Right cardiac atrium (tissue), 5 donors: ENCODE measurements around the gene PCNA. TPM values are rescaled to one million over a fixed set of nuclear protein-coding genes. Genes with fewer than 3 reads are reported as not detected.

ENCODE experiments used
- ATAC-seq, 2 donors: fragments of 200-7000 bp; cut with Tn5 transposase; one replicate each; pipeline versions ENCODE4 v1.8.0 to v1.9.1; 2020; ENCODE audit warnings: moderate library complexity in 2 of 2, mild to moderate bottlenecking in 1 of 2
- DNase-seq, 3 donors: peaks; one replicate each; pipeline ENCODE4 v3.0.0-alpha.2; 2020
- H3K27ac ChIP-seq: one replicate; pipeline ENCODE4 v1.5.1; 2013; ENCODE audit warnings: mild to moderate bottlenecking, low read length, control low read depth, moderate library complexity
- H3K27me3 ChIP-seq: one replicate; pipeline ENCODE4 v1.6.1; 2013; ENCODE audit not compliant: control insufficient read depth, insufficient read depth
- H3K4me1 ChIP-seq: one replicate; pipeline ENCODE4 v1.6.1; 2013; ENCODE audit warnings: low read length; ENCODE audit not compliant: control insufficient read depth, insufficient read depth
- H3K4me3 ChIP-seq: one replicate; pipeline ENCODE4 v1.5.1; 2013; ENCODE audit warnings: low read length, control low read depth
- H3K9me3 ChIP-seq: one replicate; pipeline ENCODE4 v1.6.1; 2013; ENCODE audit warnings: low read length; ENCODE audit not compliant: control insufficient read depth
- WGBS: extraction: QIAGEN DNeasy Blood & Tissue Kit; methylation state at CpG from one replicate; pipeline ENCODE4 v1.1.7; 2013; 5-methylcytosine and 5-hydroxymethylcytosine counted together
- intact Hi-C, 4 donors: fragments of 100-400 bp; cut with DNase I; formaldehyde crosslinking; loops; one replicate each; pipeline versions ENCODE4 v1.11.0 to v1.14.0; 2022 to 2023
- polyA plus RNA-seq: library from polyadenylated mRNA; stranded (reverse); fragments of 200-250 nt; gene quantifications from one replicate; pipeline ENCODE4 v1.2.3, GENCODE V29; 2013
- total RNA-seq, 4 donors: library from RNA; stranded (reverse); fragmentation: NEBNext Ultra II Directional; extraction: Animal tissue kit (Norgen Biotek cat#: 25700); gene quantifications; one replicate each; pipeline ENCODE4 v1.2.1, GENCODE V29; 2021
- donor health status: healthy with polysubstance abuse.
- donor health status: DM: no; HTN: yes; CAD: no.
- donor health status: DM: no; HTN: no; CAD: no.
- donor health status: DM: no; HTN: yes; CAD: no; lungs with severe emphysema.
- donor health status: DM: yes; HTN: yes; CAD: no.

PCNA gene
- total and polyA plus RNA-seq, 5 donors = 19.4 to 41.4 (median 29.1) TPM

- no peaks in the 10 kb centered on the region for H3K27me3 ChIP-seq
- ATAC-seq (no peak), DNase-seq (no peak)
- no peak overlapping the region for H3K4me3 ChIP-seq
- H3K4me1 ChIP-seq = peaks cover 13% of the 10 kb centered on the region
- H3K27ac ChIP-seq = no peak overlapping the region
- intact Hi-C loops = no loop called here
- no peaks in the 10 kb centered on the region for H3K9me3 ChIP-seq
Measured at GRCh38 chr20:5140195-5140594, 20.4 kb upstream of the PCNA start.

DNA sequence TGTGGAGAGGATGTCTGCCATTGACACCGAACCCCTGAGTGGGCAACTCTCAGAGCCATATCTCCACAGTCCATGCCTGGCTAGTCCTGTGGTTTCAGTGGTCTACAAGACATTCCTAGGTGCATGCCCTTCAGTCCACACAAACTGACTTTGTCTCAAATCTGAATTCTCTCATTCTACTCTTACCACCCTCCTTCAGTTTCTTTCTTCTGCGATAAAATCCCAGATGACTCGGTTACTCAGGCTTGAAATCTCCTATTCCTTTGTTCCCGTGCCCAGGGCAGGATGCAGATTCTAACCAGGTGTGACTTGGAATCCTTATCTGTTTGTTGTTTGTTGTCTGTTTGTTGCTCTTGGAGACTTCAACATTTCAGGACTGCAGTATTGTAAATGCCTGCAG, 16.3 kb upstream of the PCNA start:
- peaks cover 15% of the 10 kb centered on the region for H3K4me1 ChIP-seq
- intact Hi-C loops = no loop called here
- ATAC-seq (peak in 1 of 2 donors; percentile 29), DNase-seq (no peak)
- WGBS = 69% methylated on average over 4 of the region's 4 CpGs
- H3K27me3 ChIP-seq = no peaks in the 10 kb centered on the region
- H3K4me3 ChIP-seq = no peak overlapping the region
- H3K27ac ChIP-seq = peak overlapping the region; percentile 71
- H3K9me3 ChIP-seq = no peaks in the 10 kb centered on the region

DNA sequence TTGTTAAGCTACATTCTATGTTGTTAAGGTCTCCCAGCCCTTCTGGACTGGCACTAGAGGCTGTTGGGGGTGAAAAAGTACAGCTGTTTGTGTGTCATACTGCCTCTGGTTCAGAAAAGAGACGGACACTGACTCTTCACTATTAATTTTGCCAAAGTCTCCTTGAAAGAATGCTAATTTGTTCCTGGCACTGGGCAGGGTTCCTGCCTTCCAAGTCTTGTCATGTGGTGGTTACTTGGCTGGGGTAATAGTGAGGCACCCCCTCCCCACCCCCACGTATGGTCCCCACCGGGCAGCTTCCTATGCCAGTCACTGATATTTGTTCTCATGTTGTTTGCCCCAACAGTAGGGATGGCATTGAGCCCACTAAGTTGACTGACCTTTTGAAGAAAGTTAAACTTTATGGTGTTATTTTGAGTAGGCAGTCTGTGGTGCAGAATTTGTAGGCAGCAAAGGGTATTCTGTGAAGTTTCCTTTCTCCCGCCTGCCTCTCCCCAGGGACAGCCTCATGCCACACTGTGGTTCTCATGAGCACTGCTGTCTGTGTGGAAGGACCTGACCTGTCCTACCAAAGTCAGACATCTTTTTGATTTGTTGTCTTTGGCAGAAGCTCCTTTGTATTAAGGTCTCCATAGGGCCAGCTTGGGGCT, 15.7 kb upstream of the PCNA start:
- DNase-seq (no peak), ATAC-seq (peak; percentile 66 to 71)
- WGBS = 46% methylated on average over 4 of the region's 4 CpGs
- H3K4me3 ChIP-seq = no peak overlapping the region
- H3K9me3 ChIP-seq = no peaks in the 10 kb centered on the region
- intact Hi-C loops = no loop called here
- peaks cover 15% of the 10 kb centered on the region for H3K4me1 ChIP-seq
- H3K27ac ChIP-seq = peak overlapping the region; percentile 71
- H3K27me3 ChIP-seq = no peaks in the 10 kb centered on the region

- ATAC-seq (no peak), DNase-seq (no peak)
- peak overlapping the region; percentile 9 for H3K27ac ChIP-seq
- peaks cover 15% of the 10 kb centered on the region for H3K4me1 ChIP-seq
- H3K27me3 ChIP-seq = no peaks in the 10 kb centered on the region
- H3K4me3 ChIP-seq = no peak overlapping the region
- no peaks in the 10 kb centered on the region for H3K9me3 ChIP-seq
- WGBS = 89% methylated on average over 6 of the region's 6 CpGs
- intact Hi-C loops = no loop called here
Measured at GRCh38 chr20:5133998-5134397, 14.2 kb upstream of the PCNA start.

- Histone ChIP-seq H3K27ac (peak overlapping the region; percentile 70), H3K4me3 (no peak overlapping the region), H3K27me3 (no peaks in the 10 kb centered on the region), H3K4me1 (peaks cover 16% of the 10 kb centered on the region), H3K9me3 (no peaks in the 10 kb centered on the region)
- ATAC-seq = no peak
- DNase-seq = no peak
- WGBS = 72% methylated on average over 5 of the region's 5 CpGs
- intact Hi-C loops = no loop called here
Measured at GRCh38 chr20:5131502-5131901, 11.7 kb upstream of the PCNA start.

DNA sequence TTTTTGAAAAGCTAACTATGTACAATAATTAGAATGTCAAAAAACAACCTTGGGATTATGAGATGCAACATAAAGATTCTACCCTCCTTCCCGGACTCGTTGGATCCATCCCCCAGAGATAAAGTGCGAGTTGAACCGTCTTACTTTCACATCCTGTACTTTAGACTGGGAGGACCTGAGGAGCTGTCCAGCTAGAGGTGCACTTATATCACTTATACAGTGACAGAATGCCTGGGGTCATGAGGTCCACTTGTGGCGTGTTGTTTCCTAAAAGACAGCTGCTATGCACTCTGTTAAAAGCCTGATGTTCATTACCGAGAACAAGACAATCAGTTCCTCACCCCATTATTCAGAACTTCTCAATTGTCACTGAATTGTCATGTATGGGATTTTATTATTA, 9.1 kb upstream of the PCNA start:
- intact Hi-C loops = loop anchor here in 2 of 4 donors (5.0 kb wide), 2 partner anchors 43 to 63 kb away; no protein-coding TSS in a partner anchor
- Histone ChIP-seq H3K27ac (peak overlapping the region; percentile 90), H3K4me1 (peaks cover 4% of the 10 kb centered on the region), H3K4me3 (no peak overlapping the region), H3K9me3 (no peaks in the 10 kb centered on the region), H3K27me3 (no peaks in the 10 kb centered on the region)
- 36% methylated on average over 6 of the region's 6 CpGs for WGBS
- no peak for DNase-seq
- ATAC-seq = no peak

DNA sequence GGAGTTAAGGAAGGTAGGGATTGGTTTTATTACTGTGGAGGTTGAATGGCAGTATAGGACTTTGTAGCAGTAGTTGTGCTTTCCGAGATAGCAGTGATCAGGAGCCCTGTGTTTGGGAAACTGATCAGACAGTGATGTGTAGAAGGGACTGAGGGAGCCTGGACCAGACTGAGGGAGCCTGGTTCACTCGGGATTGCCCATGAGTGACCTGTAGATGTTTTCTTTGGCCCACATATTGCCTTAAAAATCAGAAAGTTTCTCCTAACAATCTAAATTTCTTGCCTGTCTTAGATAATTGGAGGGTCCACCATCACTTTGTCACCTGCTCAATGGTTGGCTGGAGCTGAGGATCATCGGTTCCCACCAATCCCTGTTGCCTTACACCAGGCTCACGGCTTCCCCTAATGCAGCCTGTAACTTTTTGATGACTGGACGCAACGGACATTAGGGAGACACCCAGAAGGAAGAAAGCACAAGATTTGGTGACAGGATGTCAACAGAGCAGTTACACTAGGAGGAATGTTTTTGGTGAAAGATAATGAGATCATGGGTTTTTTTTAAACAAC, 8.2 kb upstream of the PCNA start:
- H3K27me3 ChIP-seq = no peaks in the 10 kb centered on the region
- WGBS = 19% methylated on average over 6 of the region's 6 CpGs
- ATAC-seq = no peak
- DNase-seq = no peak
- no peaks in the 10 kb centered on the region for H3K9me3 ChIP-seq
- peaks cover 2% of the 10 kb centered on the region for H3K4me1 ChIP-seq
- intact Hi-C loops = loop anchor here (2.0 to 5.0 kb wide), 3 partner anchors 44 to 65 kb away; no protein-coding TSS in a partner anchor
- peak overlapping the region; percentile 90 for H3K27ac ChIP-seq
- peak overlapping the region; percentile 80 for H3K4me3 ChIP-seq

- intact Hi-C loops = loop anchor here (2.0 to 5.0 kb wide), 3 partner anchors 45 to 65 kb away; no protein-coding TSS in a partner anchor
Measured at GRCh38 chr20:5127204-5127858, 7.6 kb upstream of the PCNA start.

GRCh38 chr20:5126512-5127203, 6.9 kb upstream of the PCNA start, which contains the start of gene CDS2:
Gene CDS2, plus strand, starts transcription at chr20:5127008. Its CDS starts 85 bp downstream, at chr20:5127093.
- no peaks in the 10 kb centered on the region for H3K9me3 ChIP-seq
- DNase-seq (peak; percentile 100), ATAC-seq (peak; percentile 98)
- peak within 1 kb of the TSS; percentile 80 for H3K4me3 ChIP-seq
- WGBS = under 1% methylated on average over 78 of the region's 78 CpGs
- H3K27me3 ChIP-seq = no peaks in the 10 kb centered on the region
- H3K4me1 ChIP-seq = peaks cover 2% of the 10 kb centered on the region
- peak within 1 kb of the TSS; percentile 90 for H3K27ac ChIP-seq
- intact Hi-C loops = loop anchor here (2.0 to 5.0 kb wide), 3 partner anchors 46 to 66 kb away; no protein-coding TSS in a partner anchor

More at GRCh38 chr20:5127204-5127858, 7.6 kb upstream of the PCNA start:
- Histone ChIP-seq H3K4me1 (peaks cover 2% of the 10 kb centered on the region), H3K4me3 (peak overlapping the region; percentile 80), H3K9me3 (no peaks in the 10 kb centered on the region), H3K27me3 (no peaks in the 10 kb centered on the region), H3K27ac (peak overlapping the region; percentile 90)
- WGBS = under 1% methylated on average over 44 of the region's 44 CpGs
- DNase-seq = peak; percentile 36 to 74 (median 71)
- peak; percentile 5 to 25 for ATAC-seq

- Histone ChIP-seq H3K4me3 (no peak overlapping the region), H3K27ac (no peak overlapping the region), H3K9me3 (no peaks in the 10 kb centered on the region), H3K4me1 (peaks cover 4% of the 10 kb centered on the region), H3K27me3 (no peaks in the 10 kb centered on the region)
- ATAC-seq (no peak), DNase-seq (no peak)
- intact Hi-C loops = no loop called here
- 68% methylated on average over 1 of the region's 1 CpG for WGBS
Measured at GRCh38 chr20:5122873-5123260, 3.1 kb upstream of the PCNA start.

GRCh38 chr20:5120185-5120476, 373 bp upstream of the PCNA start:
- peak overlapping the region; percentile 75 for H3K27ac ChIP-seq
- no peak for DNase-seq
- H3K4me1 ChIP-seq = peaks cover 4% of the 10 kb centered on the region
- no peaks in the 10 kb centered on the region for H3K9me3 ChIP-seq
- no peaks in the 10 kb centered on the region for H3K27me3 ChIP-seq
- ATAC-seq = no peak
- peak overlapping the region; percentile 60 for H3K4me3 ChIP-seq
- intact Hi-C loops = no loop called here
- under 1% methylated on average over 9 of the region's 9 CpGs for WGBS
